ENCODE results near the gene SHKBP1. TPM values are rescaled to one million over a fixed set of nuclear protein-coding genes. Genes with fewer than 3 reads are reported as not detected.
"Not testable (repeated sequence)": the region's sequence is repeated elsewhere in the genome, so short reads cannot be mapped to it uniquely, and the experiment has no call there.

The SHKBP1 gene
- total RNA-seq, 2 donors from 2014 or later, result 43.8 to 45.3 TPM

- peak; percentile 89 for DNase-seq (ENCODE audit: low spot score)
- intact Hi-C loops (cut with DNase I), result loop anchor here in 1 of 2 donors (10.0 kb wide), 1 partner anchor 309 kb away; no protein-coding TSS in a partner anchor
Measured at GRCh38 chr19:40623403-40624251, 47.0 kb downstream of the SHKBP1 start.

GRCh38 chr19:40624369-40625153 is 47.9 kb downstream of the SHKBP1 start:
- DNase-seq (ENCODE audit: low spot score), result not testable (repeated sequence)
- intact Hi-C loops (cut with DNase I), result loop anchor here in 1 of 2 donors (10.0 kb wide), 1 partner anchor 310 kb away; no protein-coding TSS in a partner anchor

GRCh38 chr19:40625406-40626120 is 48.9 kb downstream of the SHKBP1 start:
- DNase-seq (ENCODE audit: low spot score), result no peak
- intact Hi-C loops (cut with DNase I), result loop anchor here in 1 of 2 donors (10.0 kb wide), 1 partner anchor 311 kb away; no protein-coding TSS in a partner anchor

- intact Hi-C loops (cut with DNase I), result loop anchor here in 1 of 2 donors (10.0 kb wide), 1 partner anchor 312 kb away; no protein-coding TSS in a partner anchor
- no peak for DNase-seq (ENCODE audit: low spot score)
Measured at GRCh38 chr19:40626918-40627317, 50.2 kb downstream of the SHKBP1 start.

DNA sequence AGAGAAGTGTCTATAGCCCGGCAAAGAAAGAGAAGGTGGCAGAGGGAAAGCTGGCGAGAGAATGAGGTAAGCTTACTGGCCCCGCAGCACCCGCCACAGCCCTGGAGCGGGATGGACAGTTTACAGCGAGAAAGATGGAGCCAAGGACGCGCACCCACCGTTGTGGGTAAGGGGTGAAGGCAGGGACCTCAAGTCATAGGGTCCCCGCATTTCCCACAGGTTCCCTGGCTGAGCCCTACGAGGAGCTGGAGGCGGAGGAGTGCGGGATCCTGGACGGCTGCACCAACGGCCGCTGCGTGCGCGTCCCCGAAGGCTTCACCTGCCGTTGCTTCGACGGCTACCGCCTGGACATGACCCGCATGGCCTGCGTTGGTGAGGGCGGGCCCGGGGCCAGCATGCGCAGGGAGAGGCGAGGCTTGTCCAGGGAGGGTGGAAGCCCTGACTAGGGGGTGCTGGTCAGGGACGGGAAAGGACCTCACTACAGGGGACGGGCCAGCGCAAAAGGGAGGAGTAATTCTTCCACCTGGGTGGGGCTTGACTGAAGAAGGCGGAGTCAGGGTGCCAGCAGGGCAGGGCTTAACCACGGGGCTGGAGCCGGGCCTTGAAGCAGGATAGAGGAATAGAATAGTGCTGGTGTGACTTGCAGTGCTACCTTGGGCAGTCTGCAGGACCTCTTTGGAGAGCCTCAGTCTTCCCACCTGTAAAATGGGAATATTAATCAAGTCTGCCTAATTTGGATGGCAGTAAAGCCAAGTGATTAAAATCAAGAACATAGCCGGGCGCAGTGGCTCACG is 51.0 kb downstream of the SHKBP1 start:
- DNase-seq (ENCODE audit: low spot score), result no peak
- intact Hi-C loops (cut with DNase I), result loop anchor here in 1 of 2 donors (10.0 kb wide), 1 partner anchor 313 kb away; no protein-coding TSS in a partner anchor

- intact Hi-C loops (cut with DNase I), result loop anchor here in 1 of 2 donors (10.0 kb wide), 1 partner anchor 315 kb away; no protein-coding TSS in a partner anchor
- DNase-seq (ENCODE audit: low spot score), result no peak
Measured at GRCh38 chr19:40629346-40629745, 52.7 kb downstream of the SHKBP1 start.

GRCh38 chr19:40630571-40631160 is 54.0 kb downstream of the SHKBP1 start:
- intact Hi-C loops (cut with DNase I), result loop anchor here in 1 of 2 donors (5.0 kb wide), 1 partner anchor 103 kb away; no protein-coding TSS in a partner anchor
- no peak for DNase-seq (ENCODE audit: low spot score)

DNA sequence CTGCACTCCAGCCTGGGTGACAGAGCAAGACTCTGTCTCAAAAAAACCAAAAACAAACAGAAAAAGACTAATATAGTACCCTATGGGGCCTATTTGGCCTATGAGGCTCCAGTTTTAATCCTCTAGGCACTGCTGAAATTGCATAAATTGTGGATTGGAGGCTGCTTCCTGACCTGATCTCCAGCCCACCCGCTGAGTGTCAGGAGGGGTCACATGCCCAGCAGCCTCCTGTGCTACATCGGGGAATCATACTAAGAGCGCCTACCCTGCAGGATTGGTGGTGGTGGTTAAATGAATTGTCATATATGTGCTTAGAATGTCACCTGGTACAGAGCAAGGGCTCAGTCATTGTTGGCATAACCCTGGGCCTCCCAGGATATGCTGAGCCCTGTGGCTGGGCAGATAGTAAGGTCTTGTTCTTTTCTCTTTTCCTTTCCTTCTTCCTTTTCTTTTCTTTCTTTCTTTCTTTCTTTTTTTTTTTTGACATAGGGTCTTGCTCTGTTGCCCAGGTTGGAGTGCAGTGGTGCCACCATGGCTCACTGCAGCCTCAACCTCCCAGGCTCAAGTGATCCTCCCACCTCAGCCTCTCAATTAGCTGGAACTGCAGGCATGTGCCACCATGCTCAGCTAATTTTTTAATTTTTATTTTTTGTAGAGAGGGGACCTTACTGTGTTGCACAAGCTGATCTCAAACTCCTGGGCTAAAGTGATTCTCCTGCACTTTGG is 55.8 kb downstream of the SHKBP1 start:
- intact Hi-C loops (cut with DNase I), result loop anchor here in 1 of 2 donors (5.0 kb wide), 1 partner anchor 105 kb away; no protein-coding TSS in a partner anchor
- no peak for DNase-seq (ENCODE audit: low spot score)

GRCh38 chr19:40633207-40633606 is 56.5 kb downstream of the SHKBP1 start:
- DNase-seq (ENCODE audit: low spot score), result no peak
- intact Hi-C loops (cut with DNase I), result loop anchor here in 1 of 2 donors (5.0 kb wide), 1 partner anchor 106 kb away; no protein-coding TSS in a partner anchor

DNA sequence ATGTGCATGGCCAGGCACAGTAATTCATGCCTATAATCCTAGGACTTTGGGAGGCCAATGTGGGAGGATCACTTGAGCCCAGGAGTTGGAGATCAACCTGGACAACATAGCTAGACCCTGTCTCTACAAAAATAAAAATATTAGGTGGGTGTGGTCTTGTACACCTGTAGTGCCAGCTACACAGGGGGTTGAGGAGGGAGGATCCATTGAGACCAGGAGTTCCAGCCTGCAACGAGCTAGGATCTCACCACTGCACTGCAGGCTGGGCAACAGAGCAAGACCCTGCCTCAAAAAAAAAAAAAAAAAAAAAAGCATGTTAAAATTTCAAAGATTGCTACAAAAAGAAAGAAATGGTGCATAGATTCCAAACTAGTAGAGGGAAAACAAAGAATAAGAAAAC is 61.7 kb downstream of the SHKBP1 start:
- no peak for DNase-seq (ENCODE audit: low spot score)
- intact Hi-C loops (cut with DNase I), result no loop called here

DNA sequence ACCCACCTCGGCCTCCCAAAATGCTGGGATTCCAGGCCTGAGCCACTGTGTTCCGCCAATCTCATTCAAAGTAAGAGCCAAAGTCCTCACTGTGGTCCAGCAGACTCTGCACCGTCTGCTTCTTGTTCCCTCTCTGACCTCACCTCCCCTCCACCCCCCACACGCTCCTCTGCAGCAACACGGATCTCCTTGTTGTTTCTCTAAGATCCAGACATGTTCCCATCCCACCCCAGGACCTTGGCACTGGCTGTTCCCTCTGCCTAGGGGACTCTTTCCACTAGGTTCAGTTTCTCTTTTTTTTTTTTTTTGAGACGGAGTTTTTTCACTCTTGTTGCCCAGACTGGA is 62.9 kb downstream of the SHKBP1 start:
- peak; percentile 84 for DNase-seq (ENCODE audit: low spot score)
- intact Hi-C loops (cut with DNase I), result no loop called here

GRCh38 chr19:40640744-40641143 is 64.1 kb downstream of the SHKBP1 start:
- intact Hi-C loops (cut with DNase I), result loop anchor here in 1 of 2 donors (5.0 kb wide), 1 partner anchor 33 kb away; no protein-coding TSS in a partner anchor
- peak; percentile 83 for DNase-seq (ENCODE audit: low spot score)

Other genes starting within 250 kb of the SHKBP1 start
- 10 to 100 TPM; 13.2 to 16.9 TPM for gene C19orf47, start 228.5 kb upstream of the SHKBP1 start, total RNA-seq
- 100 to 1,000 TPM; 153 to 281 TPM for gene PLD3, start 228.2 kb upstream of the SHKBP1 start, total RNA-seq
- under 1 TPM in 1 of 2 donors, not detected in 1; 0.29 TPM for gene HIPK4, start 186.7 kb upstream of the SHKBP1 start, total RNA-seq
- 1 to 10 TPM; 3.4 to 3.5 TPM for gene PRX, start 163.5 kb upstream of the SHKBP1 start, total RNA-seq
- gene SERTAD1, start 150.9 kb upstream of the SHKBP1 start, total RNA-seq, result 10 to 100 TPM; 12.2 to 16.2 TPM
- 10 to 100 TPM; 33.8 to 48.6 TPM for gene SERTAD3, start 132.5 kb upstream of the SHKBP1 start, total RNA-seq
- gene BLVRB, start 111.1 kb upstream of the SHKBP1 start, total RNA-seq, result 10 to 100 TPM; 77.4 to 88.1 TPM
- 1 to 10 TPM; 1.7 to 2.7 TPM for gene SPTBN4, start 109.9 kb upstream of the SHKBP1 start, total RNA-seq
- gene LTBP4, start 24.5 kb downstream of the SHKBP1 start, total RNA-seq, result 100 to 1,000 TPM; 200 to 265 TPM
- 10 to 100 TPM; 54.0 to 62.6 TPM for gene NUMBL, start 113.8 kb downstream of the SHKBP1 start, total RNA-seq
- 10 to 100 TPM; 21.5 to 29.9 TPM for gene COQ8B, start 140.0 kb downstream of the SHKBP1 start, total RNA-seq
- 10 to 100 TPM; 18.9 to 19.4 TPM for gene ITPKC, start 140.2 kb downstream of the SHKBP1 start, total RNA-seq
- 1 to 10 TPM; 3.0 to 5.5 TPM for gene ACTMAP, start 173.6 kb downstream of the SHKBP1 start, total RNA-seq
- gene SNRPA, start 174.3 kb downstream of the SHKBP1 start, total RNA-seq, result 10 to 100 TPM; 37.1 to 46.1 TPM
- 1 to 10 TPM in 1 of 2 donors, not detected in 1; 1.6 TPM for gene MIA, start 198.6 kb downstream of the SHKBP1 start, total RNA-seq
- gene RAB4B, start 201.4 kb downstream of the SHKBP1 start, total RNA-seq, result 10 to 100 TPM; 20.5 to 24.5 TPM
- 10 to 100 TPM; 76.3 to 89.0 TPM for gene EGLN2, start 222.3 kb downstream of the SHKBP1 start, total RNA-seq

Data from posterior vena cava (tissue), 2 donors.